GM23338 (cell line): Measurements from ENCODE around the gene PRDM4. TPM values are rescaled to one million over a fixed set of nuclear protein-coding genes. Genes with fewer than 3 reads are reported as not detected.

Experiments
- ATAC-seq: fragments of 200-7000 bp; cut with Tn5 transposase; 3 replicates; pipeline ENCODE4 v1.9.1; 2020
- DNase-seq: peaks from one replicate; pipeline ENCODE4 v3.0.0-alpha.2; 2015; ENCODE audit warnings: low spot score
- H2AFZ ChIP-seq: fragments of 200-600 bp; sonication (generic); 2 replicates; pipeline ENCODE4 v1.8.0; 2016; ENCODE audit warnings: antibody characterized with exemption, mild to moderate bottlenecking, moderate library complexity
- H3F3A ChIP-seq: fragments of 200-600 bp; sonication (generic); replicated peaks from 2 replicates; pipeline ENCODE4 v1.8.0; 2017; ENCODE audit warnings: antibody characterized with exemption, mixed run types, low read depth
- H3K27ac ChIP-seq: fragments of 200-600 bp; sonication (generic); 2 replicates; pipeline ENCODE4 v1.6.1; 2016; ENCODE audit warnings: low read depth
- H3K27me3 ChIP-seq: fragments of 200-600 bp; sonication (generic); 2 replicates; pipeline ENCODE4 v1.8.0; 2016; ENCODE audit warnings: mild to moderate bottlenecking, mixed run types, moderate library complexity; ENCODE audit not compliant: insufficient read depth
- H3K36me3 ChIP-seq: fragments of 200-600 bp; sonication (generic); 2 replicates; pipeline ENCODE4 v1.8.0; 2016; ENCODE audit warnings: mild to moderate bottlenecking; ENCODE audit not compliant: insufficient read depth
- H3K4me1 ChIP-seq: fragments of 200-600 bp; sonication (generic); 2 replicates; pipeline ENCODE4 v1.8.0; 2016; ENCODE audit warnings: mild to moderate bottlenecking, moderate library complexity; ENCODE audit not compliant: insufficient read depth
- H3K4me2 ChIP-seq: fragments of 200-600 bp; sonication (generic); 2 replicates; pipeline ENCODE4 v1.7.1; 2017; ENCODE audit warnings: mixed run types
- H3K4me3 ChIP-seq: fragments of 200-600 bp; sonication (generic); 2 replicates; pipeline ENCODE4 v1.6.1; 2016; ENCODE audit warnings: mixed run types
- H3K79me2 ChIP-seq: fragments of 200-600 bp; sonication (generic); replicated peaks from 2 replicates; pipeline ENCODE4 v1.8.0; 2017; ENCODE audit warnings: mild to moderate bottlenecking; ENCODE audit not compliant: insufficient read depth
- H3K9me2 ChIP-seq: fragments of 200-600 bp; sonication (generic); 2 replicates; pipeline ENCODE4 v1.8.0; 2017; ENCODE audit not compliant: insufficient read depth
- H4K20me1 ChIP-seq: fragments of 200-600 bp; sonication (generic); replicated peaks from 2 replicates; pipeline ENCODE4 v1.8.0; 2017; ENCODE audit warnings: mild to moderate bottlenecking; ENCODE audit not compliant: insufficient read depth
- H3K27ac Mint-ChIP-seq: 2 replicates; pipeline ENCODE4 v1.8.0; 2020; ENCODE audit warnings: inconsistent platforms, mild to moderate bottlenecking, moderate library complexity, mixed read lengths
- H3K27me3 Mint-ChIP-seq: 3 replicates; pipeline ENCODE4 v1.8.0; 2022; ENCODE audit warnings: low read depth, mild to moderate bottlenecking, moderate library complexity, mixed read lengths, inconsistent platforms; ENCODE audit not compliant: insufficient read depth, poor library complexity
- H3K36me3 Mint-ChIP-seq: 3 replicates; pipeline ENCODE4 v1.8.0; 2021; ENCODE audit warnings: low read depth, mild to moderate bottlenecking, inconsistent platforms, moderate library complexity, mixed read lengths
- H3K4me1 Mint-ChIP-seq: 3 replicates; pipeline ENCODE4 v1.8.0; 2020; ENCODE audit warnings: mild to moderate bottlenecking, inconsistent platforms, mixed read lengths
- H3K4me3 Mint-ChIP-seq: 3 replicates; pipeline ENCODE4 v1.8.0; 2021; ENCODE audit warnings: moderate library complexity, mild to moderate bottlenecking, inconsistent platforms, mixed read lengths
- H3K9me3 Mint-ChIP-seq: 3 replicates; pipeline ENCODE4 v1.8.0; 2020; ENCODE audit warnings: moderate library complexity, mild to moderate bottlenecking, inconsistent platforms, mixed read lengths
- ETS1 ChIP-seq: IDR thresholded peaks from 2 replicates; pipeline ENCODE4 v1.6.1; 2016; ENCODE audit warnings: antibody characterized with exemption
- EZH2 ChIP-seq: fragments of 200-600 bp; sonication (generic); IDR thresholded peaks from one replicate; pipeline ENCODE4 v1.8.0; 2017; ENCODE audit warnings: antibody characterized with exemption, mild to moderate bottlenecking, low read depth; ENCODE audit not compliant: unreplicated experiment
- EZH2phosphoT487 ChIP-seq: fragments of 200-600 bp; sonication (generic); IDR thresholded peaks from one replicate; pipeline ENCODE4 v1.8.1; 2018; ENCODE audit warnings: antibody characterized with exemption; ENCODE audit not compliant: unreplicated experiment
- JUNB ChIP-seq: IDR thresholded peaks from one replicate; pipeline ENCODE4 v1.6.1; 2016; ENCODE audit warnings: antibody characterized with exemption; ENCODE audit not compliant: unreplicated experiment
- POLR2AphosphoS5 ChIP-seq: IDR thresholded peaks from 2 replicates; pipeline ENCODE4 v1.6.1; 2016; ENCODE audit warnings: antibody characterized with exemption, low read depth
- REST ChIP-seq: IDR thresholded peaks from one replicate; pipeline ENCODE4 v1.6.1; 2018; ENCODE audit warnings: antibody characterized with exemption; ENCODE audit not compliant: unreplicated experiment
- STAT1 ChIP-seq: IDR thresholded peaks from one replicate; pipeline ENCODE4 v1.6.1; 2016; ENCODE audit warnings: antibody characterized with exemption; ENCODE audit not compliant: unreplicated experiment
- ZNF331 ChIP-seq: fragments of 250-450 bp; sonication (Bioruptor Pico); IDR thresholded peaks from 2 replicates; pipeline ENCODE4 v1.5.0; 2020; ENCODE audit warnings: low read depth, mild to moderate bottlenecking, moderate library complexity
- ZNF462 ChIP-seq: fragments of 250-450 bp; sonication (Bioruptor Pico); IDR thresholded peaks from 2 replicates; pipeline ENCODE4 v1.5.0; 2020; ENCODE audit warnings: mild to moderate bottlenecking, moderate library complexity
- polyA plus RNA-seq: library from polyadenylated mRNA; unstranded; fragments of >200 nt; fragmentation: Nextera tagmentation; extraction: Ambion mirVana; gene quantifications from 2 replicates; pipeline ENCODE4 v1.2.1, GENCODE V29; 2016
- total RNA-seq: library from RNA; depleted of rRNA; stranded (reverse); fragments of >200 nt; shearing (Covaris generic); gene quantifications from 2 replicates; pipeline ENCODE4 v1.2.3, GENCODE V29; 2014

Gene PRDM4
- total and polyA plus RNA-seq, 2 experiments from 2014 or later, result 4.9 to 17.1 TPM

- TF ChIP-seq ZNF462 (CRISPR knock-in tag) (no peak), EZH2phosphoT487 (no peak), POLR2AphosphoS5 (no peak), REST (no peak)
Measured at GRCh38 chr12:107794451-107794850, 33.5 kb upstream of the PRDM4 start (continued).

GRCh38 chr12:107791465-107792089, 30.6 kb upstream of the PRDM4 start:
- Mint-ChIP-seq H3K36me3 (peaks cover 8% of the 10 kb centered on the region; the same call in 1 of the 3 replicates), H3K27ac (no peak overlapping the region), H3K27me3 (peaks cover 3% of the 10 kb centered on the region), H3K9me3 (peaks cover 28% of the 10 kb centered on the region), H3K4me1 (peaks cover 7% of the 10 kb centered on the region; the same call in 1 of the 3 replicates), H3K4me3 (no peak overlapping the region)
- no peak for DNase-seq
- Histone ChIP-seq H3K27me3 (no peaks in the 10 kb centered on the region), H4K20me1 (no peaks in the 10 kb centered on the region), H3K79me2 (no peaks in the 10 kb centered on the region), H3K9me2 (peaks cover 9% of the 10 kb centered on the region; the same call in 1 of the 2 replicates), H3K4me1 (peaks cover 8% of the 10 kb centered on the region), H3F3A (no peaks in the 10 kb centered on the region), H3K27ac (no peak overlapping the region), H3K4me2 (no peak overlapping the region), H2AFZ (no peak overlapping the region), H3K36me3 (no peaks in the 10 kb centered on the region), H3K4me3 (no peak overlapping the region)
- ATAC-seq, result no peak
- no peak for TF ChIP-seq STAT1
- no peak for TF ChIP-seq JUNB
- no peak for TF ChIP-seq EZH2phosphoT487
- TF ChIP-seq ZNF331, result no peak
- TF ChIP-seq REST, result no peak
- TF ChIP-seq ETS1, result no peak
- TF ChIP-seq EZH2, result no peak
